Gastrocnemius medialis (tissue), 4 donors: ENCODE results near the gene C11orf65. TPM values are rescaled to one million over a fixed set of nuclear protein-coding genes. Genes with fewer than 3 reads are reported as not detected.

ENCODE experiments used
- ATAC-seq, 2 donors: fragments of 150-250 bp; one replicate each; pipeline ENCODE4 v1.9.1; 2016
- DNase-seq, 2 donors: peaks; one replicate each; pipeline ENCODE4 v3.0.0-alpha.2; 2019
- H3K27ac ChIP-seq, 4 donors: fragments of 200-600 bp; sonication (generic); 1 replicate in 1 of 4; 2 replicates in 3 of 4; pipeline ENCODE4 v1.5.1; 2016 to 2018; ENCODE audit warnings: mild to moderate bottlenecking in 2 of 4, moderate library complexity in 1 of 4
- H3K27me3 ChIP-seq, 3 donors: fragments of 200-600 bp; sonication (generic) in 2 of 3; 1 replicate in 1 of 3; 2 replicates in 2 of 3; pipeline versions ENCODE4 v1.5.1 to v1.6.0; 2016 to 2019; ENCODE audit warnings: mild to moderate bottlenecking in 1 of 3, moderate library complexity in 1 of 3
- H3K36me3 ChIP-seq, 2 donors: fragments of 200-600 bp; sonication (generic) in 1 of 2; one replicate each; pipeline ENCODE4 v1.5.1; 2017 to 2018
- H3K4me1 ChIP-seq, 2 donors: fragments of 200-600 bp; sonication (generic) in 1 of 2; one replicate each; pipeline ENCODE4 v1.5.1; 2016 to 2017; ENCODE audit warnings: mild to moderate bottlenecking in 2 of 2
- H3K4me3 ChIP-seq, 4 donors: fragments of 200-600 bp; sonication (generic) in 3 of 4; 1 replicate in 1 of 4; 2 replicates in 3 of 4; pipeline ENCODE4 v1.5.1; 2016 to 2019; ENCODE audit warnings: mild to moderate bottlenecking in 2 of 4
- H3K9me3 ChIP-seq, 3 donors: fragments of 200-600 bp; sonication (generic) in 2 of 3; 1 replicate in 1 of 3; 2 replicates in 2 of 3; pipeline ENCODE4 v1.5.1; 2016 to 2019
- CTCF ChIP-seq, 5 experiments: fragments of 450-650 bp in 3 of 5; fragments of 200-600 bp in 2 of 5; sonication (generic) in 2 of 5; IDR thresholded peaks in 4 of 5; conservative IDR thresholded peaks in 1 of 5; 1 replicate in 4 of 5; 2 replicates in 1 of 5; pipeline ENCODE4 v1.5.1; 2016 to 2019; ENCODE audit warnings: antibody characterized with exemption in 5 of 5, mild to moderate bottlenecking in 3 of 5, moderate library complexity in 3 of 5
- POLR2A ChIP-seq, 2 donors: fragments of 450-650 bp; IDR thresholded peaks; one replicate each; pipeline ENCODE4 v1.6.1; 2017; ENCODE audit warnings: antibody characterized with exemption in 2 of 2, mild to moderate bottlenecking in 2 of 2, moderate library complexity in 2 of 2
- in situ Hi-C, 4 donors: fragments of 200-750 bp; cut with MboI; loops; one replicate each; pipeline versions ENCODE4 v1.15.0 to v1.8.0; 2017; ENCODE audit warnings: low sequenced_read_pairs in 4 of 4
- intact Hi-C: fragments of 100-400 bp; cut with DNase I; formaldehyde crosslinking; loops from one replicate; pipeline ENCODE4 v1.15.1; 2023; ENCODE audit warnings: low total_unique reads
- total RNA-seq, 4 donors: library from RNA; depleted of rRNA; stranded (reverse); fragments of >200 nt; gene quantifications; one replicate each; pipeline versions ENCODE4 v1.1.0 to v1.2.3, GENCODE V29; 2016

C11orf65 gene
- total RNA-seq, 4 donors from 2014 or later, result 0.51 TPM; not detected in 3

GRCh38 chr11:108495326-108495725, 28.0 kb upstream of the C11orf65 start:
- in situ Hi-C loops (no loop called here), intact Hi-C loops (loop anchor here (5.0 to 10.0 kb wide), 2 partner anchors 152 to 371 kb away; partner anchors contain the start of gene ACAT1)
- H3K4me3 ChIP-seq, result no peak overlapping the region
- H3K9me3 ChIP-seq, result no peaks in the 10 kb centered on the region
- no peaks in the 10 kb centered on the region for H3K36me3 ChIP-seq
- no peak for DNase-seq
- no peak for ATAC-seq
- peaks cover 7% of the 10 kb centered on the region in 2 donors for H3K4me1 ChIP-seq
- H3K27me3 ChIP-seq, result no peaks in the 10 kb centered on the region
- TF ChIP-seq CTCF (IDR thresholded peaks at IDR 0.05 in 4 of 5, conservative IDR thresholded peaks at IDR 0.05 in 1 of 5) (no peak), POLR2A (IDR thresholded peaks at IDR 0.05) (no peak)
- no peak overlapping the region for H3K27ac ChIP-seq

- peaks cover 7% of the 10 kb centered on the region in 2 donors for H3K4me1 ChIP-seq
- H3K27ac ChIP-seq, result no peak overlapping the region
- H3K4me3 ChIP-seq, result no peak overlapping the region
- ATAC-seq, result no peak
- intact Hi-C loops, result loop anchor here (10.0 kb wide), 1 partner anchor 369 kb away; the partner anchor contains the start of gene ACAT1
- TF ChIP-seq CTCF (IDR thresholded peaks at IDR 0.05 in 4 of 5, conservative IDR thresholded peaks at IDR 0.05 in 1 of 5), result no peak
- in situ Hi-C loops, result no loop called here
- no peaks in the 10 kb centered on the region for H3K27me3 ChIP-seq
- no peak for DNase-seq
- H3K36me3 ChIP-seq, result peaks cover 0 to 9% of the 10 kb centered on the region in 2 donors
- no peaks in the 10 kb centered on the region for H3K9me3 ChIP-seq
These were observed 26.9 kb upstream of the C11orf65 start for GRCh38 chr11:108494182-108494581.

- H3K4me1 ChIP-seq, result peaks cover 3 to 7% of the 10 kb centered on the region in 2 donors
- ATAC-seq, result no peak
- H3K9me3 ChIP-seq, result no peaks in the 10 kb centered on the region
- DNase-seq, result no peak
- no peaks in the 10 kb centered on the region for H3K27me3 ChIP-seq
- no peak overlapping the region for H3K27ac ChIP-seq
- H3K36me3 ChIP-seq, result peaks cover 0 to 9% of the 10 kb centered on the region in 2 donors
- TF ChIP-seq POLR2A (IDR thresholded peaks at IDR 0.05) (no peak), CTCF (IDR thresholded peaks at IDR 0.05 in 4 of 5, conservative IDR thresholded peaks at IDR 0.05 in 1 of 5) (no peak)
- intact Hi-C loops, result loop anchor here (10.0 kb wide), 1 partner anchor 367 kb away; the partner anchor contains the start of gene ACAT1
- in situ Hi-C loops, result no loop called here
- H3K4me3 ChIP-seq, result no peak overlapping the region
These were observed 24.6 kb upstream of the C11orf65 start for GRCh38 chr11:108491936-108492335.

GRCh38 chr11:108486828-108487227, 19.5 kb upstream of the C11orf65 start:
- Histone ChIP-seq H3K4me3 (no peak overlapping the region), H3K27ac (no peak overlapping the region), H3K36me3 (peaks cover 0 to 22% of the 10 kb centered on the region in 2 donors), H3K9me3 (no peaks in the 10 kb centered on the region), H3K4me1 (no peaks in the 10 kb centered on the region), H3K27me3 (no peaks in the 10 kb centered on the region)
- no peak for ATAC-seq
- no peak for DNase-seq
- intact Hi-C loops, result no loop called here
- in situ Hi-C loops, result no loop called here
- TF ChIP-seq CTCF (IDR thresholded peaks at IDR 0.05 in 4 of 5, conservative IDR thresholded peaks at IDR 0.05 in 1 of 5) (no peak), POLR2A (IDR thresholded peaks at IDR 0.05) (no peak)

- DNase-seq (no peak), ATAC-seq (no peak)
- H3K36me3 ChIP-seq, result peaks cover 0 to 22% of the 10 kb centered on the region in 2 donors
- TF ChIP-seq CTCF (IDR thresholded peaks at IDR 0.05 in 4 of 5, conservative IDR thresholded peaks at IDR 0.05 in 1 of 5), result no peak
- no peak for TF ChIP-seq POLR2A (IDR thresholded peaks at IDR 0.05)
- H3K4me1 ChIP-seq, result no peaks in the 10 kb centered on the region
- no peak overlapping the region for H3K27ac ChIP-seq
- no peaks in the 10 kb centered on the region for H3K27me3 ChIP-seq
- intact Hi-C loops (no loop called here), in situ Hi-C loops (no loop called here)
- no peak overlapping the region for H3K4me3 ChIP-seq
- H3K9me3 ChIP-seq, result no peaks in the 10 kb centered on the region
These were observed 19.0 kb upstream of the C11orf65 start for GRCh38 chr11:108486331-108486730.
